ENCODE measurements around the gene NPAS3.

NPAS3 gene

DNA sequence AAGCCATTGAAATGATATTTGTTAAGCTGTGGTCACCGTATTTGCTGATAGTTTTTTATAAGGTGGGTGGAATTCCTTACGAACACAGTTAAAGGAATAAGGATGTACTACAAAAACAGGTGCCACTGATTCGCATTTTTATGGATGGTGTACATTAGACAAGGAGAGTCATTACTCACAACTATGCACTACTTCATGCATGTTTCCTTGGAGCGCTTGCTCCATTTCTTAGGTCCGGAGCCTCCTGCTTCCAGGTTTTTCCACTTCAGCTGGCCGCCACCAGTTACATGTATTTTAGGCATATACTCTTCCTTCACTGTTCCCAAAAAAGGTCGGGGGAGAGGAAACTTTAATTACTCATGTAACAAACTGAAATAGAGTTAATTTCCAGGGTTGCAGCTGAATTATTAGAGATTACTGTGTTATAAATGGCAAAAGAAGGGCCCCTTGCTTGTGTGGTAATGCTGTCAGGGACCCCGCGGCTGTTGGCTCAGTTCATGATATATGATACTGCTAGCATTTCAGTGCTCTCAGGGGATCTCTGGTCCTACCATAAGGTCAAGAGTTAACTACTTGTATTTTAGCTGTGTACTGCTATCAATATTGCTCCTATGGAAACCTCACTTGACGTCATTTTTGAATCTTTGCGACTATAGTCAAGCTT is 454.7 kb downstream of the NPAS3 start:
- DNase-seq = peak; percentile 36

DNA sequence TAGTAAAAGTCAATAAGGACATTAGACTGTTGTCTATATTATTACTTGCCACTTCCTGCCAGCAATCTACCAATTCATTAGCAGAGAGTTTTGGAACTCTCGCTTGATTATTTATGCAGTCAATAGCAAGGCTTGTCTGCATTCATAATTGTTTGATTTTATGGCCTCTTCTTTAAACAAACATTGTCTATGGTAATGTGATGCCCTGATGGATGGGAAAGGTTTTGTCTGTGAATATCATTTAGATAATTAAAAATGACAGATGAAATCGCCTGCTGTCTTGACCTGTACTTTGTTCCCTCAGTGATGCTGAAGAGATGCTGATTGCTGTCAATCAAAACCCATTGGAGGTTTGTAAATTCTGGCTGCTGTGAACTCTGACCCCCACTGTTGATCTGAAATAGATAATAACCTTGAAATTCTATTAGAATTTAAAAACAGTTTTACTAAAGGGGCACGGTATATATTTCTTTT is 455.3 kb downstream of the NPAS3 start:
- no peak for DNase-seq

DNA sequence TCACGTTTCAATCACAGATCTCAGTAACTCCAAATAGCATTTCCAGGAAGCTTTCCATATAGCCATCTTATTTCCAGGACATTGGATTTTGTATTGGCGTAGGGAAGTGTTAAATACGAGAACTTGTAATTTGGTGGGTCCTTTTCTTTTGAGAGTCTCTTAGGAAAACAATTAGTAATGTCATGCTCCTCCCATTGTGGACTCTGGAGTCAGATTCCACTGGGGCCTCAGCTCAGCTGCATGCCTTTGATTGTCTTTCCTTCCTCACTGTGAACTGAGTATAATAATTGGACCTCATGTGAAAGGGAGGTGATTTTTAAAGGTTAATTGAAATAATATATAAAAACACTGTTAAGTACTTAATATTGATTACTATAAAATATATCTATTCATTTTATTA is 462.6 kb downstream of the NPAS3 start:
- no peak for DNase-seq

DNA sequence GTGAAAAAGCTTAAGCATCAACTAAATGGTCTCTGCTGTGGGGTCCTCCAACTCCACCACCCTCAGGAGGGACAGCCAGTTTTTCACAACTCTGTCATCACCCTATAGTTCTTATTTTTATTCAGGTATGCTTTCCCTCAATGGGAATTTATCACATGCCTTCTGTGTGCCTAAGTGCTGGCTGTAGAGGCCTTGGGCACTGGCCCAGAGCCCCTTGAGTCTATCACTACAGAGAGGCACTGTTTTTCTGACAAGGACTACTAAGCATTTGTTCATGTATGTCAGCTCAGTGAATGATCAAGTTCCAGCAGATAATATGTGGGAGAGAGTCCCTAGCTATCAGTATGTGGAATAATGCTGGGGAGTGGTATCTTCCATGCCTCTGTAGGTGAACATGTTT is 463.9 kb downstream of the NPAS3 start:
- no peak for DNase-seq

DNA sequence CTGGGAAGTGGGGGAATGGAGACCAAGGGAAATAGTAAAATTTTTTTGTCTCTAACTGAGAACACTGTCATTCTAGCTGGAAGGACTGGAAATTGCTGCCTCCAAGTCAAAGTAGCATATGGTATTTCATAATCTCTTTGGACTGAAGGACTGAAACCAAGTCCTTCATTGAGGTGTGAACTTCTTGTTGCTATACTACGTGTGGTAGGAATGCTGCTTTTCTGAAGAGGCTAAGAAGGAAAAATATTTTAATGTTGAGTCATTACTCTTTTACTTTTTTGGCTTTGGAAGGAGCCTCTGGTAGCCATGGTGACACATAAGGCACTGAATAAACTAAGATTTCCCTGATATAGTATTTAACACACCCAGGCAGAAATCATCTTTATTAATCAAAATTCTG is 465.4 kb downstream of the NPAS3 start:
- DNase-seq = no peak

- no peak for DNase-seq
Measured at GRCh38 chr14:33404964-33405574, 466.4 kb downstream of the NPAS3 start.

DNA sequence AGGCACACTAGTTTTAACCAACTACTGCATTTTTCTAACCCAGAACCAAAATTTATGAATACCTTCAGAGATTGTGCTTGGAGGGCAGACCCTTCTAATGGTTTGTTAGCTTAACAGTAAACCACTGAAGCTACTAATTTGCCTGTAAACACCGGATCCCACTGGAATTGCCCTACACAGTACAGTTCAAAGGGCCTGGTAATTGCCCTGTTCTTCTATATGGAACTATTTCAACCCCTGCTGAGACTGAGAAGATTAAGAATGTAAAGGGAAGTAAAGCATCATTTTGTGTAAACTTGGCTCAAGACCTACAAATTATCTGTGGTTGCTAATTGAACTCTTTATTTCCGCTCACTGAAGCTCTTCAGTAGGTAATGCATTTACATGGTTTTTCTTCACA is 468.1 kb downstream of the NPAS3 start:
- no peak for DNase-seq

- no peak for DNase-seq
Measured at GRCh38 chr14:33408291-33408690, 469.6 kb downstream of the NPAS3 start.

GRCh38 chr14:33412450-33412849 is 473.8 kb downstream of the NPAS3 start:
- DNase-seq = no peak

DNA sequence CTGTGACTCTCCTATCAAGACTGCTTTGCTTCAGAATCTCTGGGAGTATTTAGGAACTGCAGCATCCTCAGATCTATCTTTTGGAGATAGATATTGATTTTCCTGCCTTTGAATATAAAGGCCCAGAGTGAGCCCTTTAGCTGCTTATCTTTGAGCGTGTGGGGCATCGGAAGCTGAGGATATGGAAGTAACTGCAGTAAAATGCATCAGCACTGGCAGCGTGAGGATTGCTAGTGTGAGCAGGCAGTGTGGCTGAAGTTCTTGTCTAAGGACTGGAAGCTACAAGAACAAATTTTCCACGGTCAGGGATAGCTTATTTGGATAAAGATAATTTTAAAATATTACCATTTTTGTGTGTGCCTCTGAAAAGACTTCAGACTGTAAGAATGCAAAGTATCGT is 474.7 kb downstream of the NPAS3 start:
- DNase-seq = no peak

DNA sequence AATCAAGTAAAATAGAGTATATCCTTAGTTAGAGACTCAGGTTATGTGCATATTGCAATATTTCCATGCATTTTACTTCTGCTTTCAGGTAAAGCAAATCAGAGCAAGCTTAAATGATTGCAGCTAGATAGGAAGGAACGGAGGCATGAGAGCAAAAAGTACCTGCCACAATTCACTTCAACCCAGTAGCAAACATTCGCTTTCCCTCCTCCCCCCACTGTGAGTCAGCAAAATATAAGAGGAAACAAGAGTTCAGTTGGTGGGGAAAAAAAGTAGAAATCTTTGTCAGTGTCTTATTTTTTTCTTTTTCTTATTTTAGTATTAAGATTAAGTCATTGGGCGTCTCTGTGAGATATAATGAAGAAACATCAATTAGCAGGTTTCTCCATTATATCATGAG is 475.4 kb downstream of the NPAS3 start:
- DNase-seq = no peak

DNA sequence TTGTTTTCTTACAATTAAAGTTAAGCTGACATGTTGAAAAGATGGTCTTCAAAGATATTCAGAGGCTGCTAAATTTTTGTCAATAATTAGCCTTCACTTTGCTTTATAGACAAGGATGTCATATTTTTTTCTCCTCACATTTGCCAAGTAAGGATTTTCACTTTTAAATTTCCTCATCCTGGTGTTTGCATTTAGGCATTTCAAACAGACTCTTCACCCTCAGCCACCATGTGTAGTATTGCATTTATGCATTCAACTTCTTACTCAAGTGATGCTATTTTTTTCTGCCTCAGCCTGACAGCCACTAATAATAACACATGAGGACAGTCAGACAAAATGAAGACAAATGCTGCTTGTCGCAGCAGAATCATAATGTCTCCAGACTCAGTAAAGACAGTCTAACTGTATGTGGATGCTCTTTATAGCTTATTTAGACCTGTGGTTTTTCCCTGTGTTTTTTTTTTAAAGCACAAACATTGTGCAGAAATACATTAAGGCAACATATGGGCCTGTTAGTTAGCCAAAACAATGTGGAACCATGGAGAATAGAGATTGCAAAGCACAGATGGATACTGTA is 481.5 kb downstream of the NPAS3 start:
- DNase-seq = no peak

DNA sequence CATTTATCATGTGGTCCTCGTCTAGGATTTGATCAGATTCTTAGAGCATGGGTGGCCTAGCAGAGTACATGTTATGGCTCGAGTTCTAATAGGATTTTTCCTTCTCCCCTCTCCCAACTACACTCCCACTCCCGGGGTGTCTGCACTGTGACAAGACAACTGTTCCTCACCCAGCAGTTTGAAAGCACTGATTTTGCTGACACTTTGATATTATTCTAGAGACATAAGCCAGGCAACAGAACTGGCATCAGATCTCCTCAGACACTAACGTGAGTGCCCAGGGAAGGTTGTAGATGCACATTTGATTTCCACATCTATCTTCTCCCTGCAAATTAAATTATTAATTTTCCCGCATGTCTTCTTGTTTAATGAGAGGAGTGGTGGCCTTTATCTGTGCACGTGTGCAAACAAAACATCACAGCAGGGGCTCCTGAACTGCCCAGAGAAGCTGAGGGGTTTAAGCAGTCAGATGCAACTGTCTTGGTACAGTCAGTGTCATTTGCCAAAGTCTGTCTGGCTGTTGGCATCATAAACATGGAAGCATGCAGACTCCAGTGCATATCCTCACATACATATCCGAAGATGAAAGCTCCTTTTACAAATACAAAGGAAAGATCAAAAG is 491.8 kb downstream of the NPAS3 start:
- no peak for DNase-seq

GRCh38 chr14:33432407-33433023 is 493.8 kb downstream of the NPAS3 start:
- no peak for DNase-seq

GRCh38 chr14:33433396-33433795 is 494.7 kb downstream of the NPAS3 start:
- DNase-seq = no peak

GRCh38 chr14:33435911-33436689 is 497.4 kb downstream of the NPAS3 start:
- DNase-seq = no peak

DNA sequence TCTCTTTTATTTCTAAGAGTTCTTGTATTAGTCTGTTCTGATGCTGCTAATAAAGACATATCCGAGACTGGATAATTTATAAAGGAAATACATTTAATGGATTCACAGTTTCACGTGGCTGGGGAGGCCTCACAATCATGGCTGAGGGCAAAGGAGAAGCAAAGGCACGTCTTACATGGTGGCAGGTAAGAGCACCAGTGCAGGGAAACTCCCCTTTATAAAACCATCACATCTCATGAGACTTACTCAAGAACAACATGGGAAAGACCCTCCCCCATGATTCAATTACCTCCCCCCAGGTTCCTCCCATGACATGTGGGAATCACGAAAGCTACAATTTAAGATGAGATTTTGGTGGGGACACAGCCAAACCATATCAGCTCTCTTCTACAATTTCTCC is 503.0 kb downstream of the NPAS3 start:
- DNase-seq = no peak

GRCh38 chr14:33444136-33444535 is 505.5 kb downstream of the NPAS3 start:
- DNase-seq = no peak

DNA sequence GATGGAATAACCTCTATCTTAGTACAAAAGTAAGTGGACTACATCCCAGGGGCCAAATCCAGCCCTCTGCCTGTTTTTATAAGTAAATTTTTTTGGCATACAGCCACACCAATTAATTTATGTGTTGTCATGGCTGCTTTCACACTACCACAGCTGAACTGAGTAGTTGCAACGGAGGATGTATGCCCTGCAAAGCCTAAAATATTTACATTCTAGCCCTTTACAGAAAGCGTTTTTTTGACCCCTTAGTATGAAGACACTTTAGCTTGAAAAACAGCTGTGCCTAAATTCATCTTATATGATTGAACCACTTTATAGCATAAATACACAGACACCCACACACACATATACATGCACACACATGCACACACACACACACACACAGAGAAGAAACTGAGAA is 510.6 kb downstream of the NPAS3 start:
- DNase-seq = no peak

DNA sequence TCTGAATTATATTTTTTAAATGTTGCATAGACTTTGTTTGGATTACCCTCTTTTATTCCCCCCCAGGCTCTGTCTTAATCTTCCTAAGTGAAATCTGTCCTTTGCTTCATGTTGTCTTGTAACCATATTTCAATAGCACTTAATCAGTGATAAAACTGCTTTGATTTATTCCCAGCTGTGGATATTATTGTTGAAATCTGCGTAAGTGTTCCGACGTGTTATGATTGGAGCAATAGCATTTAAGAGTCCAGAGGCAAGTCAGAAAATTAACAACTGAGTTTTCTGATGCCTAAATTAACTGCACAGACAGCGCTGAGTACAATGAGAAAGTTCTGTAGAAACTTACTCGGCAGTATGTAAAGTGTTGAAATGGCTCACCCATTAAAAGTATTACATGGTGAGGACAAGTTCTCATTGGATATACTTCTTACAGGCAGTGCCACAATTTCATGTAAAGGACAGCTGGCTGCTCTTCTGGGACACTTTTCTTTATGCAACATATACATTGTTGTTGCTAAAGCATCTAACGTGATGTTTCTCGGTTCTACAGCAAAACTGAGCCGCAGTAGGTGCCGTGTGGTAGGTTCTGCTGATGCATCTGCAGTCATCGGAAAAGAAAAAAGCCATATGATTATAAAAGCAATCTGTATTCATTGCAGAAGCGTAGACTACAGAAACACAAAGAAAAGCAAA is 511.2 kb downstream of the NPAS3 start:
- no peak for DNase-seq

- DNase-seq = no peak
Measured at GRCh38 chr14:33450416-33450815, 511.7 kb downstream of the NPAS3 start.

- no peak for DNase-seq
Measured at GRCh38 chr14:33451211-33451610, 512.5 kb downstream of the NPAS3 start.
